HepG2 (cell line): ENCODE measurements around the gene DCPS. TPM values are rescaled to one million over a fixed set of nuclear protein-coding genes. Genes with fewer than 3 reads are reported as not detected.

ENCODE experiments used
- AHR ChIP-seq: IDR thresholded peaks from 2 replicates; pipeline ENCODE4 v1.6.1; 2018; ENCODE audit warnings: missing genetic modification reagents, missing compliant biosample characterization
- DMAP1 ChIP-seq: IDR thresholded peaks from 2 replicates; pipeline ENCODE4 v1.6.1; 2016
- ISL2 ChIP-seq: sonication (generic); formaldehyde crosslinking; IDR thresholded peaks from 2 replicates; pipeline ENCODE4 v1.5.0; 2020; ENCODE audit warnings: missing genetic modification reagents
- KDM4B ChIP-seq: sonication (generic); formaldehyde crosslinking; IDR thresholded peaks from 2 replicates; pipeline ENCODE4 v1.4.0; 2020; ENCODE audit warnings: missing genetic modification reagents
- NFAT5 ChIP-seq: sonication (generic); formaldehyde crosslinking; IDR thresholded peaks from 2 replicates; pipeline ENCODE4 v1.4.0; 2020; ENCODE audit warnings: missing genetic modification reagents
- RAD21 ChIP-seq: fragments of 450-650 bp; formaldehyde crosslinking; IDR thresholded peaks from 2 replicates; pipeline ENCODE4 v1.5.0; 2020; ENCODE audit warnings: mild to moderate bottlenecking
- SIN3A ChIP-seq: IDR thresholded peaks from 2 replicates; pipeline ENCODE4 v1.6.1; 2011; ENCODE audit warnings: low read depth, mild to moderate bottlenecking, control low read depth, low read length, borderline replicate concordance
- SNRNP70 ChIP-seq: fragments of 200-400 bp; formaldehyde crosslinking; IDR thresholded peaks from 2 replicates; pipeline ENCODE4 v1.6.1; 2017; ENCODE audit warnings: mild to moderate bottlenecking, low read depth, low read length, moderate library complexity
- SP1 ChIP-seq, 2 experiments: fragments of 450-650 bp in 1 of 2; sonication (generic) in 1 of 2; formaldehyde crosslinking in 1 of 2; IDR thresholded peaks; 2 replicates each; pipeline versions ENCODE4 v1.4.0 to v1.6.1; 2016 to 2020; ENCODE audit warnings: missing genetic modification reagents in 1 of 2
- SPEN ChIP-seq: sonication (generic); formaldehyde crosslinking; IDR thresholded peaks from 2 replicates; pipeline ENCODE4 v1.5.1; 2020; ENCODE audit warnings: low read depth, mild to moderate bottlenecking, missing genetic modification reagents
- TAF1 ChIP-seq: sonication (generic); formaldehyde crosslinking; IDR thresholded peaks from 2 replicates; pipeline ENCODE4 v1.4.0; 2020; ENCODE audit warnings: missing genetic modification reagents
- ZFY ChIP-seq: sonication (generic); formaldehyde crosslinking; IDR thresholded peaks from 2 replicates; pipeline ENCODE4 v1.4.0; 2020; ENCODE audit warnings: missing genetic modification reagents
- ZNF558 ChIP-seq: sonication (generic); formaldehyde crosslinking; IDR thresholded peaks from 2 replicates; pipeline ENCODE4 v1.9.0; 2022; ENCODE audit warnings: mild to moderate bottlenecking, missing genetic modification reagents, borderline replicate concordance
- ZNF737 ChIP-seq: sonication (generic); formaldehyde crosslinking; IDR thresholded peaks from 2 replicates; pipeline ENCODE4 v1.5.0; 2020; ENCODE audit warnings: missing genetic modification reagents, mild to moderate bottlenecking, borderline replicate concordance
- ZNF766 ChIP-seq: sonication (generic); formaldehyde crosslinking; IDR thresholded peaks from 2 replicates; pipeline ENCODE4 v1.5.0; 2020; ENCODE audit warnings: missing genetic modification reagents, borderline replicate concordance
- ZNF878 ChIP-seq: sonication (generic); formaldehyde crosslinking; IDR thresholded peaks from 2 replicates; pipeline ENCODE4 v1.8.1; 2023; ENCODE audit warnings: mild to moderate bottlenecking, missing genetic modification reagents, moderate library complexity
- ZSCAN12 ChIP-seq: sonication (generic); formaldehyde crosslinking; IDR thresholded peaks from 2 replicates; pipeline ENCODE4 v1.9.0; 2021; ENCODE audit warnings: mild to moderate bottlenecking, missing genetic modification reagents
- polyA plus RNA-seq, 8 experiments: library from polyadenylated mRNA; depleted of rRNA in 3 of 8; stranded (reverse) in 7 of 8; unstranded in 1 of 8; fragments of >200 nt; fragmentation: Illumina TruSeq in 4 of 8; extraction: Trizol in 4 of 8; gene quantifications; 2 replicates each; pipeline versions ENCODE4 v1.2.1 to v1.2.3, GENCODE V29; 2011 to 2016; ENCODE audit warnings: low read depth in 4 of 8, missing spikeins in 1 of 8, mixed read lengths in 1 of 8; ENCODE audit not compliant: insufficient read depth in 1 of 8
- total RNA-seq, 5 experiments: library from RNA; depleted of rRNA; stranded (reverse); fragments of >200 nt; fragmentation: Illumina TruSeq; extraction: Trizol; gene quantifications; 2 replicates each; pipeline ENCODE4 v1.2.3, GENCODE V29; 2016; ENCODE audit warnings: low read depth in 1 of 5
- TF ChIP-seq, protein P1 (sequence below): sonication (generic); formaldehyde crosslinking; IDR thresholded peaks from 2 replicates; pipeline ENCODE4 v1.5.1; 2020; ENCODE audit warnings: missing genetic modification reagents, mild to moderate bottlenecking, borderline replicate concordance
- TF ChIP-seq, protein P2 (sequence below): sonication (generic); formaldehyde crosslinking; IDR thresholded peaks from 2 replicates; pipeline ENCODE4 v1.4.0; 2020; ENCODE audit warnings: missing genetic modification reagents
- TF ChIP-seq, protein P3 (sequence below): sonication (generic); formaldehyde crosslinking; IDR thresholded peaks from 2 replicates; pipeline ENCODE4 v1.8.0; 2022; ENCODE audit warnings: low read depth, missing genetic modification reagents

Gene DCPS
- total and polyA plus RNA-seq, 2 of the 13 experiments (the other 11 are each of a cell fraction or from before 2014, with no cell fraction given) = 21.9 to 22.5 TPM

DNA sequence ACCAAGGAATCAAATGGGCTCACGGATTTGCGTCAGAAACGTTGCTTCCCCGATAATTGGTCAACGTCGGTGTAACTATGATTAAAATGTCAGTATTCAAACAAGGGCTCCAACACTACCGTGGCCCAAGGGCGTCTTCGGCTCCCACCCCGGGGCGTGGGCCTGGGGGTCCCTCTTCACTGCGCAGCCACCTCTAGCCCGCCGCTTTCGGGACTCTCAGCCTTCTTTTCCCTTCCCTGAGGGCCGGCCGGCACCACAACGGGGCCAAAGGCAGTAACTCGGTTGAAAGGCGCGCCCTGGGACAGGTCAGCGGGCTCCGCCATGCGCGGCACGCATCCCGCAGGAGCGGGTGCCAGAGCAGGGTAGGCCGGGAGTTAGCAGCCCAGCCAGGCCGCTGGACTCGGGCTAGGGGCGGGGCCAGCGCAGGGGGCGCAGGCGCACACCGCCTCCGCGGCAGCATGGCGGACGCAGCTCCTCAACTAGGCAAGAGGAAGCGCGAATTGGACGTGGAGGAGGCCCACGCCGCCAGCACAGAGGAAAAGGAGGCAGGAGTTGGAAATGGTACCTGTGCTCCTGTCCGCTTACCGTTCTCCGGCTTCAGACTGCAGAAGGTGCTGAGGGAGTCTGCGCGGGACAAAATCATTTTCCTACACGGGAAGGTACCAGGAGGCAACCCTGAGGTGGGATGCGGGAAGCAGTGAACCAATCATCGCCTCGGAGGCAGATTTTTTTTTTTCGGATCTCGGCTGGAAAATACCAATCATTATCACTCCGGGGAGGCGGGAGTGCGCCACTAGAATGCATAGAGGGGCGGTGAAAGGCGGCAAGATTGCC, at the start of gene DCPS (continued):
- TF ChIP-seq NFAT5 (CRISPR knock-in tag) (peak; percentile 91), AHR (CRISPR knock-in tag) (peak; percentile 98; the same call in 1 of the 2 replicates), KDM4B (CRISPR knock-in tag) (no peak), SNRNP70 (no peak), SP1 (IDR thresholded peaks at IDR 0.05) (no peak), SP1 (CRISPR knock-in tag; IDR thresholded peaks at IDR 0.05) (peak; percentile 85), ZNF766 (CRISPR knock-in tag) (0 out of 2 replicates have a peak, but pooled peaks have one; percentile 76), RAD21 (no peak), ZNF878 (CRISPR knock-in tag) (peak; percentile 84; the same call in 1 of the 2 replicates), SIN3A (peak; percentile 80; the same call in 1 of the 2 replicates), ZNF737 (CRISPR knock-in tag) (peak; percentile 22; the same call in 1 of the 2 replicates), ISL2 (CRISPR knock-in tag) (peak; percentile 45; the same call in 1 of the 2 replicates), ZFY (peak; percentile 100), ZNF558 (CRISPR knock-in tag) (no peak; the same call in 1 of the 2 replicates), ZSCAN12 (CRISPR knock-in tag) (peak; percentile 85; the same call in 1 of the 2 replicates), SPEN (CRISPR knock-in tag) (peak; percentile 97), DMAP1 (CRISPR knock-in tag) (peak; percentile 97), TAF1 (CRISPR knock-in tag) (peak; percentile 97)
- TF ChIP-seq, protein P1, sequence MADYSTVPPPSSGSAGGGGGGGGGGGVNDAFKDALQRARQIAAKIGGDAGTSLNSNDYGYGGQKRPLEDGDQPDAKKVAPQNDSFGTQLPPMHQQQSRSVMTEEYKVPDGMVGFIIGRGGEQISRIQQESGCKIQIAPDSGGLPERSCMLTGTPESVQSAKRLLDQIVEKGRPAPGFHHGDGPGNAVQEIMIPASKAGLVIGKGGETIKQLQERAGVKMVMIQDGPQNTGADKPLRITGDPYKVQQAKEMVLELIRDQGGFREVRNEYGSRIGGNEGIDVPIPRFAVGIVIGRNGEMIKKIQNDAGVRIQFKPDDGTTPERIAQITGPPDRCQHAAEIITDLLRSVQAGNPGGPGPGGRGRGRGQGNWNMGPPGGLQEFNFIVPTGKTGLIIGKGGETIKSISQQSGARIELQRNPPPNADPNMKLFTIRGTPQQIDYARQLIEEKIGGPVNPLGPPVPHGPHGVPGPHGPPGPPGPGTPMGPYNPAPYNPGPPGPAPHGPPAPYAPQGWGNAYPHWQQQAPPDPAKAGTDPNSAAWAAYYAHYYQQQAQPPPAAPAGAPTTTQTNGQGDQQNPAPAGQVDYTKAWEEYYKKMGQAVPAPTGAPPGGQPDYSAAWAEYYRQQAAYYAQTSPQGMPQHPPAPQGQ (CRISPR knock-in tag) = no peak
- TF ChIP-seq, protein P2, sequence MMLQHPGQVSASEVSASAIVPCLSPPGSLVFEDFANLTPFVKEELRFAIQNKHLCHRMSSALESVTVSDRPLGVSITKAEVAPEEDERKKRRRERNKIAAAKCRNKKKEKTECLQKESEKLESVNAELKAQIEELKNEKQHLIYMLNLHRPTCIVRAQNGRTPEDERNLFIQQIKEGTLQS (CRISPR knock-in tag) = no peak; the same call in 1 of the 2 replicates
- TF ChIP-seq, protein P3, sequence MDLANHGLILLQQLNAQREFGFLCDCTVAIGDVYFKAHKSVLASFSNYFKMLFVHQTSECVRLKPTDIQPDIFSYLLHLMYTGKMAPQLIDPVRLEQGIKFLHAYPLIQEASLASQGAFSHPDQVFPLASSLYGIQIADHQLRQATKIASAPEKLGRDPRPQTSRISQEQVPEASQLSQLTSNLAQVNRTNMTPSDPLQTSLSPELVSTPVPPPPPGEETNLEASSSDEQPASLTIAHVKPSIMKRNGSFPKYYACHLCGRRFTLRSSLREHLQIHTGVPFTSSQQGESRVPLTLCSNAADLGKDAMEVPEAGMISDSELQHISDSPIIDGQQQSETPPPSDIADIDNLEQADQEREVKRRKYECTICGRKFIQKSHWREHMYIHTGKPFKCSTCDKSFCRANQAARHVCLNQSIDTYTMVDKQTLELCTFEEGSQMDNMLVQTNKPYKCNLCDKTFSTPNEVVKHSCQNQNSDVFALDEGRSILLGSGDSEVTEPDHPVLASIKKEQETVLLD = peak; percentile 67; the same call in 1 of the 2 replicates
